ENCODE data around the gene ETFA. TPM values are rescaled to one million over a fixed set of nuclear protein-coding genes. Genes with fewer than 3 reads are reported as not detected.

Gene ETFA
- total and polyA plus RNA-seq, 9 of the 15 experiments (the other 6 are each of a cell fraction or from before 2014, with no cell fraction given) = 130 to 543 (median 232) TPM

- H3K9ac ChIP-seq (ENCODE audit: insufficient read depth in 1 of 2, low read depth in 2 of 2, low read length in 2 of 2) = peak overlapping the region in 1 of 2 experiments; percentile 38; a peak in 1 of 4 replicates
- no peak overlapping the region for H2AFZ ChIP-seq (ENCODE audit: low read depth, low read length)
- H4K20me1 ChIP-seq (replicated peaks; ENCODE audit: control insufficient read depth, insufficient read depth, low read length) = peaks cover 3% of the 10 kb centered on the region; the same call in 1 of the 2 replicates
- peaks cover 4% of the 10 kb centered on the region for H3K9me1 ChIP-seq (ENCODE audit: control insufficient read depth, insufficient read depth, low read length)
- H3K4me2 ChIP-seq (ENCODE audit: insufficient read depth, low read length) = no peak overlapping the region
- no peak overlapping the region for H3K27ac ChIP-seq (ENCODE audit: extremely low read depth, low read depth, low read length)
- intact Hi-C loops (cut with micrococcal nuclease) (no loop called here), in situ Hi-C loops (cut with MboI) (no loop called here)
- CTCF ChIA-PET (ENCODE audit: low intra/inter-chr PET ratio) = no interaction called here
- no peaks in the 10 kb centered on the region for H3K79me2 ChIP-seq (ENCODE audit: control insufficient read depth, insufficient read depth, low read length)
- no peak for DNase-seq (ENCODE audit: extremely low read depth in 1 of 4, low spot score in 3 of 4)
- H3K36me3 ChIP-seq (ENCODE audit: control insufficient read depth, insufficient read depth, low read length) = peaks cover 19% of the 10 kb centered on the region; the same call in 2 of the 3 replicates
- TF ChIP-seq, protein P1, sequence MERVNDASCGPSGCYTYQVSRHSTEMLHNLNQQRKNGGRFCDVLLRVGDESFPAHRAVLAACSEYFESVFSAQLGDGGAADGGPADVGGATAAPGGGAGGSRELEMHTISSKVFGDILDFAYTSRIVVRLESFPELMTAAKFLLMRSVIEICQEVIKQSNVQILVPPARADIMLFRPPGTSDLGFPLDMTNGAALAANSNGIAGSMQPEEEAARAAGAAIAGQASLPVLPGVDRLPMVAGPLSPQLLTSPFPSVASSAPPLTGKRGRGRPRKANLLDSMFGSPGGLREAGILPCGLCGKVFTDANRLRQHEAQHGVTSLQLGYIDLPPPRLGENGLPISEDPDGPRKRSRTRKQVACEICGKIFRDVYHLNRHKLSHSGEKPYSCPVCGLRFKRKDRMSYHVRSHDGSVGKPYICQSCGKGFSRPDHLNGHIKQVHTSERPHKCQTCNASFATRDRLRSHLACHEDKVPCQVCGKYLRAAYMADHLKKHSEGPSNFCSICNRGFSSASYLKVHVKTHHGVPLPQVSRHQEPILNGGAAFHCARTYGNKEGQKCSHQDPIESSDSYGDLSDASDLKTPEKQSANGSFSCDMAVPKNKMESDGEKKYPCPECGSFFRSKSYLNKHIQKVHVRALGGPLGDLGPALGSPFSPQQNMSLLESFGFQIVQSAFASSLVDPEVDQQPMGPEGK (CRISPR knock-in tag; IDR thresholded peaks at IDR 0.05; ENCODE audit: borderline replicate concordance) = no peak
- TF ChIP-seq RBM22 (IDR thresholded peaks at IDR 0.05; ENCODE audit: low read depth, low read length, poor library complexity, severe bottlenecking) = peak; percentile 72
- peaks cover 8% of the 10 kb centered on the region in 2 experiments; a peak in 4 of 5 replicates for H3K4me1 ChIP-seq (replicated peaks in 1 of 2; ENCODE audit: control insufficient read depth in 2 of 2, insufficient read depth in 2 of 2, low read length in 2 of 2)
- ATAC-seq = no peak
- POLR2A ChIA-PET = interaction anchor here (1.1 kb wide), 1 partner anchor 10 kb away, joined by 6 read pairs; no protein-coding TSS in a partner anchor
- no TSS peak for BruUV-seq (replicated peaks)
- H3K9me3 ChIP-seq (replicated peaks; ENCODE audit: control insufficient read depth, insufficient read depth, low read depth, low read length) = no peaks in the 10 kb centered on the region
- no peaks in the 10 kb centered on the region for H3K27me3 ChIP-seq (ENCODE audit: control insufficient read depth in 2 of 2, insufficient read depth in 2 of 2, low read length in 2 of 2)
- 86% methylated on average over 18 of the region's 23 CpGs for WGBS (ENCODE audit: insufficient coverage, low coverage, missing lambda C conversion rate)
- no peak for FAIRE-seq
- no peak overlapping the region for H3K4me3 ChIP-seq
These were observed 107.7 kb downstream of the ETFA start for GRCh38 chr15:76203346-76204108.
